HG03039 (cell line): ENCODE measurements around the gene SLC7A8.
"Not testable (repeated sequence)": the region's sequence is repeated elsewhere in the genome, so short reads cannot be mapped to it uniquely, and the experiment has no call there.

Experiments used
- ATAC-seq: cut with Tn5 transposase; IDR thresholded peaks from one replicate; pipeline ENCODE4 v1.9.1; 2021; ENCODE audit warnings: mild to moderate bottlenecking, moderate library complexity; ENCODE audit not compliant: unreplicated experiment

SLC7A8 gene

GRCh38 chr14:23115039-23115731 lies 68.3 kb downstream of the SLC7A8 start:
- ATAC-seq: no peak

- no peak for ATAC-seq
Measured at GRCh38 chr14:23114669-23115038, 68.8 kb downstream of the SLC7A8 start.

- no peak for ATAC-seq
Measured at GRCh38 chr14:23114120-23114458, 69.4 kb downstream of the SLC7A8 start.

GRCh38 chr14:23113431-23114119 lies 69.9 kb downstream of the SLC7A8 start:
- ATAC-seq: no peak

- no peak for ATAC-seq
Measured at GRCh38 chr14:23112359-23113178, 70.9 kb downstream of the SLC7A8 start.

GRCh38 chr14:23110579-23111365 lies 72.7 kb downstream of the SLC7A8 start:
- no peak for ATAC-seq

GRCh38 chr14:23109769-23110168 lies 73.7 kb downstream of the SLC7A8 start:
- ATAC-seq: no peak

GRCh38 chr14:23108169-23108568 lies 75.3 kb downstream of the SLC7A8 start:
- ATAC-seq: not testable (repeated sequence)

GRCh38 chr14:23107620-23108019 lies 75.8 kb downstream of the SLC7A8 start:
- not testable (repeated sequence) for ATAC-seq

- ATAC-seq: no peak
Measured at GRCh38 chr14:23106747-23107045, 76.8 kb downstream of the SLC7A8 start.

- ATAC-seq: no peak
Measured at GRCh38 chr14:23105348-23105824, 78.1 kb downstream of the SLC7A8 start.

- ATAC-seq: no peak
Measured at GRCh38 chr14:23104591-23105347, 78.7 kb downstream of the SLC7A8 start, which contains the start of gene CIROP. Gene CIROP (minus strand): TSS chr14:23104989. CDS start chr14:23104920, 69 bp downstream.

GRCh38 chr14:23104070-23104590 lies 79.3 kb downstream of the SLC7A8 start:
- ATAC-seq: no peak

- ATAC-seq: no peak
Measured at GRCh38 chr14:23103581-23103980, 79.9 kb downstream of the SLC7A8 start.

- no peak for ATAC-seq
Measured at GRCh38 chr14:23102801-23103200, 80.7 kb downstream of the SLC7A8 start.

GRCh38 chr14:23101986-23102625 lies 81.4 kb downstream of the SLC7A8 start:
- no peak for ATAC-seq

GRCh38 chr14:23101213-23101970 lies 82.1 kb downstream of the SLC7A8 start:
- ATAC-seq: no peak

- no peak for ATAC-seq
Measured at GRCh38 chr14:23099212-23099861, 84.1 kb downstream of the SLC7A8 start.
